Measurements from ENCODE around the gene OR9Q2.

The OR9Q2 gene

GRCh38 chr11:58188770-58189169 lies at the start of gene OR9Q2:
Gene OR9Q2 (plus strand): TSS chr11:58189070. CDS start chr11:58190491, 1,421 bp downstream.
- no peaks in the 10 kb centered on the region for H3K27me3 Mint-ChIP-seq
- H3K4me1 Mint-ChIP-seq (ENCODE audit: low read depth), result no peaks in the 10 kb centered on the region
- intact Hi-C loops (cut with micrococcal nuclease), result no loop called here
- no peaks in the 10 kb centered on the region for H3K36me3 Mint-ChIP-seq (ENCODE audit: low read depth)
- H3K9me3 Mint-ChIP-seq, result no peaks in the 10 kb centered on the region
- H3K4me3 Mint-ChIP-seq, result no peak within 1 kb of the TSS
- H3K27ac Mint-ChIP-seq, result no peak within 1 kb of the TSS

DNA sequence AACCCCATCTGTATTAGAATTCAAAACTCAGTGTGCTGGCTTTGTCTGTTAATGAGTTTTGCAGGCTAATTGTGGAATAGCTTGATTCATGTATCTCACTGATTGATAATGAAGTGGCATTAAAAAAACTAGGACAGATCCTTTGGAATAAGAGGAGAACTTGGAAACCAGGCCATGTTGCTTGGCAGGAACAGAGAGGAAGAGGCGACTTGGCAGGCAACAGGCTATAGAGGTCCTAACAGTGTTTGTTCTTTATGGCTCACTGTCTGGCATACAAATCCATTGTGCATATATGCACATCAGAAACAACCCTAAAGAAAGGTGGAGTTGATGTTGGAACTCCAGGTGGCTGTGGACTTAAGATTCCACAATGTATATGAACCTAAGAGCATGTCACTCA lies 46.1 kb upstream of the OR9Q2 start:
- H3K4me3 Mint-ChIP-seq, result no peak overlapping the region
- H3K27ac Mint-ChIP-seq, result no peak overlapping the region
- H3K36me3 Mint-ChIP-seq (ENCODE audit: low read depth), result no peaks in the 10 kb centered on the region
- no peaks in the 10 kb centered on the region for H3K9me3 Mint-ChIP-seq
- intact Hi-C loops (cut with micrococcal nuclease), result no loop called here
- no peaks in the 10 kb centered on the region for H3K4me1 Mint-ChIP-seq (ENCODE audit: low read depth)
- H3K27me3 Mint-ChIP-seq, result no peaks in the 10 kb centered on the region

- intact Hi-C loops (cut with micrococcal nuclease), result no loop called here
- peaks cover 2% of the 10 kb centered on the region for H3K27me3 Mint-ChIP-seq
- no peak overlapping the region for H3K27ac Mint-ChIP-seq
- H3K4me1 Mint-ChIP-seq (ENCODE audit: low read depth), result peaks cover 7% of the 10 kb centered on the region
- no peak overlapping the region for H3K4me3 Mint-ChIP-seq
- peaks cover 9% of the 10 kb centered on the region for H3K9me3 Mint-ChIP-seq
- H3K36me3 Mint-ChIP-seq (ENCODE audit: low read depth), result no peaks in the 10 kb centered on the region
These were observed 36.1 kb upstream of the OR9Q2 start for GRCh38 chr11:58152781-58153180.

DNA sequence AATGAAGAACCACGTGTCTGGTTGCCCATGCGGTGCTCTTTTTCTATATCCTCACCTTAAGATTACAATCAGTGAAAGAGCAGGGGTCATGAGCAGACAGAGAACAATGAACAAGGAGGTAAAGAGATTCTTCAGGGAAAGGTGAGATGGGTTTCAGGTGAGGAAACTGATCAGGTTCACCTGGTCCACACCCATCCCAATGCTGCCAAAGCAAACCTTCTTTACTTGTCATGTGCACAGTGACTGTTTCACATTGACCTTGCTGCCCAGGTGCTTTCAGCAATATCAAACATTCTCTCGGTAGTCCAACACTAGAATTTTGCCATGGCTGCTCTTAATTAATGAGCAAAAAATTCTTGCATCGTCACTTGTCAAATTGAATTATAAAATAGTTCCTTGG lies 24.5 kb upstream of the OR9Q2 start:
- no peak overlapping the region for H3K4me3 Mint-ChIP-seq
- intact Hi-C loops (cut with micrococcal nuclease), result no loop called here
- no peaks in the 10 kb centered on the region for H3K4me1 Mint-ChIP-seq (ENCODE audit: low read depth)
- no peak overlapping the region for H3K27ac Mint-ChIP-seq
- H3K27me3 Mint-ChIP-seq, result no peaks in the 10 kb centered on the region
- no peaks in the 10 kb centered on the region for H3K9me3 Mint-ChIP-seq
- H3K36me3 Mint-ChIP-seq (ENCODE audit: low read depth), result no peaks in the 10 kb centered on the region

DNA sequence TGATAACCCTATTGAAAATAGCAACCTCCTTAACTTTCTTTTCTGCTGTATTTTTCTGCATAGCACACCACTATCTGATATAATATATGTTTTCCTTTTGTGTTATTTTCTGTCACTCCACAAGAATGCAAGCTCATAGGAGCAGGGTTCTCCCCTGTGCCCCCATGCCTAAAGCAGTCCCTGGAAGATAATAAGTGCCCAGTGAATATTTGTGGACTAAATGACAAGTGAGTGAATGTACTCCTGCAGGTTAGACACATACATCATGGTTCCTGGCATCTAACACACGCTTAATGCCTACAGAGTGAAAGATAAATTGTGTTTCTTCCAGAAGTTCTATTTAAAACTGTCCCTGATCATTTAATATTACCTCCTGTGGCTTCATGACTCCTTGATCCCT lies 23.9 kb upstream of the OR9Q2 start:
- no peaks in the 10 kb centered on the region for H3K27me3 Mint-ChIP-seq
- intact Hi-C loops (cut with micrococcal nuclease), result no loop called here
- no peaks in the 10 kb centered on the region for H3K4me1 Mint-ChIP-seq (ENCODE audit: low read depth)

GRCh38 chr11:58165504-58166106 lies 23.3 kb upstream of the OR9Q2 start:
- Mint-ChIP-seq H3K27me3 (no peaks in the 10 kb centered on the region), H3K4me1 (ENCODE audit: low read depth) (no peaks in the 10 kb centered on the region), H3K27ac (no peak overlapping the region), H3K36me3 (ENCODE audit: low read depth) (no peaks in the 10 kb centered on the region), H3K4me3 (no peak overlapping the region), H3K9me3 (no peaks in the 10 kb centered on the region)
- intact Hi-C loops (cut with micrococcal nuclease), result no loop called here

More for the DNA sequence above, 23.9 kb upstream of the OR9Q2 start:
- no peaks in the 10 kb centered on the region for H3K9me3 Mint-ChIP-seq
- H3K36me3 Mint-ChIP-seq (ENCODE audit: low read depth), result no peaks in the 10 kb centered on the region
- H3K27ac Mint-ChIP-seq, result no peak overlapping the region
- H3K4me3 Mint-ChIP-seq, result no peak overlapping the region

DNA sequence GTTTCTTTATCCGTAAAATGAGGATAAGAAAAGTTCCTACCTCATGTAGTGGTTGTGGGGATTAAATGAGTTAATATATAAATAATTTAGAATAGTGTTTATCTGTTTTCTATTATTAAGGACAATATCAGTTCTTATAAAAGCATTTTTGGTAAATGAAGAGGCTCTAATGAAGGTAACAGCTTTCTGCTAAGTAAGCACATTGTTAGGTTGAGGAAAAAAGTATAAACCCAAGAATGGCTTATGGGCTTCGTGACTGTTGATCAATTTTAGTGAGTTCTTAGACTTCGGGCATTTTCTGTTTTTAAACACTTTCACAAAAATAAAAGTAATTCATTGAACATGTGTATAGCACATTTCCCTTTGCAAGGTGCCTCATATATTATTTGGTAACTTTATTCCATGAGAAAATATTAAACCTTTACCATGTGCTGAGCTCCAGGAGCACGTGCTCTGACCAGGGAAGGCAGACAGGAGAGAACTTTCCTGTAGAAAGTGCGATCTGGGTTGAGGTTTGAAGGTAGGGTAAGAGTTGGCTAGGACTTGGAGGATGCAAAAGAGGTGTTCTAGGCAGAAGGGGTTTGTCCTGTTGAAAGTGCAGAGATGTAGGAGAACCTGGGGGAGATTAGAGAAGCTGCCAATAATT lies 11.3 kb upstream of the OR9Q2 start:
- intact Hi-C loops (cut with micrococcal nuclease), result no loop called here
- Mint-ChIP-seq H3K27me3 (no peaks in the 10 kb centered on the region), H3K36me3 (ENCODE audit: low read depth) (no peaks in the 10 kb centered on the region), H3K27ac (no peak overlapping the region), H3K4me1 (ENCODE audit: low read depth) (no peaks in the 10 kb centered on the region), H3K9me3 (peaks cover 10% of the 10 kb centered on the region), H3K4me3 (no peak overlapping the region)

- no peak overlapping the region for H3K27ac Mint-ChIP-seq
- peaks cover 10% of the 10 kb centered on the region for H3K9me3 Mint-ChIP-seq
- no peaks in the 10 kb centered on the region for H3K4me1 Mint-ChIP-seq (ENCODE audit: low read depth)
- H3K36me3 Mint-ChIP-seq (ENCODE audit: low read depth), result no peaks in the 10 kb centered on the region
- intact Hi-C loops (cut with micrococcal nuclease), result no loop called here
- no peak overlapping the region for H3K4me3 Mint-ChIP-seq
- no peaks in the 10 kb centered on the region for H3K27me3 Mint-ChIP-seq
These were observed 10.4 kb upstream of the OR9Q2 start for GRCh38 chr11:58178444-58178843.

DNA sequence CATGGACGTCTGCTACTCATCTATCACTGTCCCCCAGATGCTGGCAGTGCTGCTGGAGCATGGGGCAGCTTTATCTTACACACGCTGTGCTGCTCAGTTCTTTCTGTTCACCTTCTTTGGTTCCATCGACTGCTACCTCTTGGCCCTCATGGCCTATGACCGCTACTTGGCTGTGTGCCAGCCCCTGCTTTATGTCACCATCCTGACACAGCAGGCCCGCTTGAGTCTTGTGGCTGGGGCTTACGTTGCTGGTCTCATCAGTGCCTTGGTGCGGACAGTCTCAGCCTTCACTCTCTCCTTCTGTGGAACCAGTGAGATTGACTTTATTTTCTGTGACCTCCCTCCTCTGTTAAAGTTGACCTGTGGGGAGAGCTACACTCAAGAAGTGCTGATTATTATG lies 9.2 kb upstream of the OR9Q2 start:
- no peaks in the 10 kb centered on the region for H3K27me3 Mint-ChIP-seq
- no peak overlapping the region for H3K4me3 Mint-ChIP-seq
- no peaks in the 10 kb centered on the region for H3K36me3 Mint-ChIP-seq (ENCODE audit: low read depth)
- no peaks in the 10 kb centered on the region for H3K4me1 Mint-ChIP-seq (ENCODE audit: low read depth)
- no peak overlapping the region for H3K27ac Mint-ChIP-seq
- peaks cover 10% of the 10 kb centered on the region for H3K9me3 Mint-ChIP-seq
- intact Hi-C loops (cut with micrococcal nuclease), result no loop called here

DNA sequence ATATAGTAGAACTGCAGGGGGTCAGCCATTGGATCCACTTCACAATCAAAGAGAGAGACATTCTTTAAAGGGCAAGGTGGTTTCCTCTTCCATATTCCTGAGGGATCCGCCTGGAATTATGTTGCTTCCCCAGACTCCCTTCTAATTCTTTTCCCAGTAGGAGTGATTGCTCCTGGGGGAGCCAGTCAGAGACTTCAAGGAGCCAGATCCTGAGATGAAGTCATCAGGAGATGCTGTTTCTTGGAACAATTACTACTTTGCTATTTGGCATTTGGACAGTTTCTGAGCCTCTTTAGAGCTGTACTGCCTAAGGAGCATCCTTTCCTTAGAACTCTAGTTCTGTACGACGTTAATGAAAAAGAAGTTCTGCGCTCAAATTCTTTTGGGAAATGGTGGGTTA lies 1.9 kb upstream of the OR9Q2 start:
- H3K4me1 Mint-ChIP-seq (ENCODE audit: low read depth), result no peaks in the 10 kb centered on the region
- H3K4me3 Mint-ChIP-seq, result no peak overlapping the region

GRCh38 chr11:58192229-58192628 lies 3.4 kb downstream of the OR9Q2 start:
- Mint-ChIP-seq H3K9me3 (peaks cover 4% of the 10 kb centered on the region), H3K36me3 (ENCODE audit: low read depth) (no peaks in the 10 kb centered on the region), H3K4me3 (no peak overlapping the region), H3K27me3 (no peaks in the 10 kb centered on the region), H3K4me1 (ENCODE audit: low read depth) (no peaks in the 10 kb centered on the region), H3K27ac (no peak overlapping the region)
- intact Hi-C loops (cut with micrococcal nuclease), result no loop called here

More for the DNA sequence above, 1.9 kb upstream of the OR9Q2 start:
- Mint-ChIP-seq H3K27ac (no peak overlapping the region), H3K36me3 (ENCODE audit: low read depth) (no peaks in the 10 kb centered on the region), H3K9me3 (no peaks in the 10 kb centered on the region), H3K27me3 (no peaks in the 10 kb centered on the region)
- intact Hi-C loops (cut with micrococcal nuclease), result no loop called here

- no peaks in the 10 kb centered on the region for H3K27me3 Mint-ChIP-seq
- H3K27ac Mint-ChIP-seq, result no peak overlapping the region
- H3K4me1 Mint-ChIP-seq (ENCODE audit: low read depth), result no peaks in the 10 kb centered on the region
- no peak overlapping the region for H3K4me3 Mint-ChIP-seq
- intact Hi-C loops (cut with micrococcal nuclease), result no loop called here
- no peaks in the 10 kb centered on the region for H3K36me3 Mint-ChIP-seq (ENCODE audit: low read depth)
- peaks cover 15% of the 10 kb centered on the region for H3K9me3 Mint-ChIP-seq
These were observed 4.5 kb downstream of the OR9Q2 start for GRCh38 chr11:58193391-58193790.

GRCh38 chr11:58195939-58196338 lies 7.1 kb downstream of the OR9Q2 start:
- Mint-ChIP-seq H3K27me3 (no peaks in the 10 kb centered on the region), H3K27ac (no peak overlapping the region), H3K36me3 (ENCODE audit: low read depth) (no peaks in the 10 kb centered on the region), H3K4me3 (no peak overlapping the region), H3K9me3 (peaks cover 25% of the 10 kb centered on the region), H3K4me1 (ENCODE audit: low read depth) (no peaks in the 10 kb centered on the region)
- intact Hi-C loops (cut with micrococcal nuclease), result no loop called here

- H3K36me3 Mint-ChIP-seq (ENCODE audit: low read depth), result no peaks in the 10 kb centered on the region
These were observed 10.4 kb downstream of the OR9Q2 start for GRCh38 chr11:58199271-58199670.

GRCh38 chr11:58204042-58204441 lies 15.2 kb downstream of the OR9Q2 start, which contains the start of gene OR1S2:
Gene OR1S2 (minus strand): TSS chr11:58204142. CDS start chr11:58204142, 0 bp downstream.
- intact Hi-C loops (cut with micrococcal nuclease), result no loop called here
- Mint-ChIP-seq H3K27me3 (no peaks in the 10 kb centered on the region), H3K36me3 (ENCODE audit: low read depth) (no peaks in the 10 kb centered on the region), H3K9me3 (peaks cover 17% of the 10 kb centered on the region), H3K4me3 (no peak within 1 kb of the TSS), H3K27ac (no peak within 1 kb of the TSS), H3K4me1 (ENCODE audit: low read depth) (no peaks in the 10 kb centered on the region)

More at GRCh38 chr11:58199271-58199670, 10.4 kb downstream of the OR9Q2 start:
- Mint-ChIP-seq H3K27ac (no peak overlapping the region), H3K27me3 (no peaks in the 10 kb centered on the region), H3K4me3 (no peak overlapping the region), H3K9me3 (peaks cover 39% of the 10 kb centered on the region), H3K4me1 (ENCODE audit: low read depth) (no peaks in the 10 kb centered on the region)
- intact Hi-C loops (cut with micrococcal nuclease), result no loop called here

Data from dendritic cell treated with granulocyte-macrophage colony-stimulating factor and Interleukin-4, amounts not matched to agents 40 ng/mL and 50 ng/mL, for 4 days (primary cell).